Activated T-cell treated with anti-CD3 and anti-CD28 coated beads, Interleukin-2, amount 50 U/mL, for 4 hours (primary cell): Measurements from ENCODE around the gene CASP9. TPM values are rescaled to one million over a fixed set of nuclear protein-coding genes. Genes with fewer than 3 reads are reported as not detected.
A peak's percentile ranks its signal among the peaks of the same experiment; 100 is the strongest.

Experiments used
- ATAC-seq, 2 donors: fragments of 200-7000 bp; cut with Tn5 transposase; one replicate each; pipeline ENCODE4 v1.10.0; 2021
- DNase-seq: peaks from one replicate; pipeline ENCODE4 v3.0.0-alpha.2; 2020
- H3K27me3 Mint-ChIP-seq: one replicate; pipeline ENCODE4 v1.8.0; 2021; ENCODE audit warnings: low read depth, mixed read lengths
- H3K36me3 Mint-ChIP-seq: one replicate; pipeline ENCODE4 v1.8.0; 2022; ENCODE audit warnings: mixed read lengths; ENCODE audit not compliant: insufficient read depth
- H3K4me1 Mint-ChIP-seq: one replicate; pipeline ENCODE4 v1.8.0; 2021; ENCODE audit warnings: low read depth, mixed read lengths
- H3K4me3 Mint-ChIP-seq: one replicate; pipeline ENCODE4 v1.8.0; 2021; ENCODE audit warnings: mild to moderate bottlenecking, moderate library complexity, mixed read lengths
- H3K9me3 Mint-ChIP-seq: one replicate; pipeline ENCODE4 v1.8.0; 2021; ENCODE audit warnings: mixed read lengths
- total RNA-seq, 3 donors: library from RNA; stranded (reverse); gene quantifications; one replicate each; pipeline ENCODE4 v1.2.1, GENCODE V29; 2021

Gene CASP9
- total RNA-seq = 1 to 10 TPM; 4.8 to 6.3 (median 6.3) TPM

DNA sequence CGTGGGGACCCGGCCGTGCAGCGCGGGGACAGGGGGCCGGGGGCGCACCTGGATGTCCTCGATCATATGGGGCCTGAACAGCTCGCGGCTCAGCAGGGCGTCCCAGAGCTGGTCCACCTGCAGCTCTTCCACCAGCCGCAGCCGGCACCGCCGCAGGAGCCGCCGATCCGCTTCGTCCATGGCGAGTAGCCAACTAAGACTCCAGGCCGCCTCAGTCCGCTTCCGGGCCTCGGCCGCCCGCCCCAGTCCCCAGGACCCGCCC, at the start of gene CASP9:
TSS of gene CASP9 (minus strand) at position 195 of the 262 bp plus-strand sequence. CDS start at position 180, 15 bp downstream.
- Mint-ChIP-seq H3K4me1 (peaks cover 47% of the 10 kb centered on the region), H3K4me3 (peak within 1 kb of the TSS; percentile 81), H3K27me3 (no peaks in the 10 kb centered on the region), H3K36me3 (peaks cover under 1% of the 10 kb centered on the region), H3K9me3 (no peaks in the 10 kb centered on the region)
- no peak for DNase-seq
- peak in 1 of 2 donors; percentile 2 for ATAC-seq

GRCh38 chr1:15573477-15573876, 49.5 kb upstream of the CASP9 start:
- peaks cover 16% of the 10 kb centered on the region for H3K36me3 Mint-ChIP-seq
- H3K4me1 Mint-ChIP-seq = peaks cover 17% of the 10 kb centered on the region

DNA sequence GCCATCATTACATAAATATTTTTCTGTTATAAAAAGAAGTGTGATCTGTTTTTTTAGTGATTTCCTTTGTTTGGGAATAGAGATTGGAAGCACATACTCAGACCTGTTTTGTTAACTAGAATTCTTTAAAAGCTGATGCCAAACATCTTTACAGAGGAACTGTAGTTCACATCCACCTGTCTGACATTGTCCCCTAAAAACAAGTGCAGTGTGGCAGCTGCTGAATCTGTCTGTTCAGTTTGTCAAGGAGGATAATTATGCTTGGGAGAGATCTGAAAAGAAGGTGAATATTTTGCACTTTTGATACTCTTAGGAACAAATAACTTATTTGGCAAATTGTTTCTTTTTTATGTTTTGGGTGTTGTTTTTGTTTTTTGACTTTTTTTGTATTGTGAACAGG, 47.3 kb upstream of the CASP9 start:
- ATAC-seq (no peak), DNase-seq (no peak)
- Mint-ChIP-seq H3K9me3 (no peaks in the 10 kb centered on the region), H3K4me3 (no peak overlapping the region), H3K27me3 (no peaks in the 10 kb centered on the region), H3K36me3 (peaks cover 26% of the 10 kb centered on the region), H3K4me1 (peaks cover 2% of the 10 kb centered on the region)

More at GRCh38 chr1:15573477-15573876, 49.5 kb upstream of the CASP9 start:
- H3K9me3 Mint-ChIP-seq = no peaks in the 10 kb centered on the region
- H3K4me3 Mint-ChIP-seq = no peak overlapping the region
- DNase-seq (no peak), ATAC-seq (no peak)
- H3K27me3 Mint-ChIP-seq = no peaks in the 10 kb centered on the region

GRCh38 chr1:15570861-15571260, 46.8 kb upstream of the CASP9 start:
- DNase-seq (no peak), ATAC-seq (no peak)
- Mint-ChIP-seq H3K36me3 (peaks cover 30% of the 10 kb centered on the region), H3K27me3 (no peaks in the 10 kb centered on the region), H3K4me3 (no peak overlapping the region), H3K4me1 (peaks cover 2% of the 10 kb centered on the region), H3K9me3 (no peaks in the 10 kb centered on the region)

DNA sequence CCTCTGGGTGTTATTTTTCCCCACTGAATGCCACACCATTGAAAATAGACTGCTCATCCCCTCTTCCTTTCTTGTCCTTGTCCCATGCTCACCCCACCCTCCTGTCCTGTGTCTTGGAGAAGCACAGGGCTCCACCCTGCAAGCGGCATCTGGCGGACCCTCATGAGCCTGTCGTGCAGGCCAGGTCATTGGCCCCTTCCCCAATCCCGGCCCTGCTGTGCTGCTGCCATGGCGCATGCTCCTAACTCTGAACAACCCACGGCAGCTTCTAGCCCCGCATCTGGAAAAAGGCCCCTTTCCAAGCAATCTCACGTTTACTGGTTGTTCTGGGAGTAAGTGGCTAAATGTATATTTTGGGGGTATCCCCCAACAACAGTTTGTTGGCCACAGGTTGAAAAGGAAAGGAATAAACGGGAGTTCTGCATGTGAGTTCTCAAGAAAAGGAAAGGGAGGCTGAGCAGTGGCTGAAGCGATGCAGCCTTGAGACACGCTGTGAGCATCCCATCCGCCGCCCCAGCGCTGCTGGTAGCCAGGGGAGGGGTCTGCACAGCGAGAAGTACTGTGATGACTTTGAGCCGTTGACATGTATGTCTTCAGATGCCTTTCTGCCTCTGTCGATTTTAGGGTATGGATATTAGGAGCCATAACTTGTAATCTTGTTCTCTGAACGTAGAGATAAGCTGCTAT, 44.5 kb upstream of the CASP9 start:
- no peak for ATAC-seq
- Mint-ChIP-seq H3K9me3 (no peaks in the 10 kb centered on the region), H3K27me3 (no peaks in the 10 kb centered on the region), H3K36me3 (peaks cover 31% of the 10 kb centered on the region), H3K4me1 (peaks cover 2% of the 10 kb centered on the region), H3K4me3 (no peak overlapping the region)
- no peak for DNase-seq

DNA sequence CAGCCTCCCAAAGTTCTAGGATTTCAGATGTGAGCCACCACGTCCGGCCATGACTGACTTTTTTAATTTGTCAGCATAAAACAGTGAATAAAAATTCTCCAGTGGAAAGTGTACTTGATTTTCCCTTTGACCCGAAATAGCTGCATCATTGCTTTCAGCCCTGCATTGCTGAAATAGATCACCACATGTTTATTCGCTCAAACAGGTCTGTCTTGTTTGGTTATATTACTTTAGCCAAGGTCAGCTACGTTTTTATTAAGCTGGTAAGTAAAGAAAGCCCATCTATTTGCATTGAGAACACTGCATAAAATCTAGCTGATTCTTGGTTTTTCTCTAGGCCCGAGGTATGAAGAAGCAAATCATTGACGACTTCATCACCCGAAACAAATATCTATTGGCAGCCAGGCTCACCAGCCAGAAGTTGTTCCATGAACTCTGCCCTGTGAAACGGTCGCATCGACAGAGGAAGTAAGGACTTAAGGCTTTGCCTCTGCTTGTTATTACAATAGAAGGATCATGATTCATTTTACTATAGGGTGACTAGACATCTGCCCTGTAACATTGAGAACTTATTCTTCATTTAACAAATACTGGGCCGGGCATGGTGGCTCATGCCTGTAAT, 35.3 kb upstream of the CASP9 start:
- H3K27me3 Mint-ChIP-seq = no peaks in the 10 kb centered on the region
- DNase-seq (no peak), ATAC-seq (no peak)
- H3K4me1 Mint-ChIP-seq = no peaks in the 10 kb centered on the region
- H3K9me3 Mint-ChIP-seq = no peaks in the 10 kb centered on the region
- H3K4me3 Mint-ChIP-seq = no peak overlapping the region
- H3K36me3 Mint-ChIP-seq = peaks cover 23% of the 10 kb centered on the region

- peaks cover 18% of the 10 kb centered on the region for H3K36me3 Mint-ChIP-seq
- ATAC-seq = no peak
- H3K4me3 Mint-ChIP-seq = no peak overlapping the region
- H3K27me3 Mint-ChIP-seq = no peaks in the 10 kb centered on the region
- no peaks in the 10 kb centered on the region for H3K4me1 Mint-ChIP-seq
- no peak for DNase-seq
- H3K9me3 Mint-ChIP-seq = no peaks in the 10 kb centered on the region
Measured at GRCh38 chr1:15558516-15558915, 34.5 kb upstream of the CASP9 start.

DNA sequence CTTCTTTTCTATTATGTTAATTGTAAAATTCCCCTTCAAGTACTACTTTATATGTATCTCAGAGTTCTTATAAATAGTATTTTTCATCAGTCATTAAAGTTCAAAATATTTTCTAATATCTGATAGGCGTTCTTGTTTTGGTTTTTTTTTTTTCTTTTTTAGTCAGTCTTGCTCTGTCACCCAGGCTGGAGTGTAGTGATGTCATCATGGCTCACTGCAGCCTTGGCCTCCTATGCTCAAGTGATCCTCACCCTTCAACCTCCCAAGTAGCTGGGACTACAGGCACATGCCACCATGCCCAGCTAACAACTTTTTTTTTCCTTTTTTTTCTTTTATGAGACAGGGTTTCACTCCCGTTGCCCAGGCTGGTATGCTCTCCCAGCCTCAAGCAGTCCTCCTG, 33.6 kb upstream of the CASP9 start:
- ATAC-seq = no peak
- no peaks in the 10 kb centered on the region for H3K27me3 Mint-ChIP-seq
- peaks cover 17% of the 10 kb centered on the region for H3K36me3 Mint-ChIP-seq
- H3K9me3 Mint-ChIP-seq = no peaks in the 10 kb centered on the region
- no peak overlapping the region for H3K4me3 Mint-ChIP-seq
- no peaks in the 10 kb centered on the region for H3K4me1 Mint-ChIP-seq
- no peak for DNase-seq

DNA sequence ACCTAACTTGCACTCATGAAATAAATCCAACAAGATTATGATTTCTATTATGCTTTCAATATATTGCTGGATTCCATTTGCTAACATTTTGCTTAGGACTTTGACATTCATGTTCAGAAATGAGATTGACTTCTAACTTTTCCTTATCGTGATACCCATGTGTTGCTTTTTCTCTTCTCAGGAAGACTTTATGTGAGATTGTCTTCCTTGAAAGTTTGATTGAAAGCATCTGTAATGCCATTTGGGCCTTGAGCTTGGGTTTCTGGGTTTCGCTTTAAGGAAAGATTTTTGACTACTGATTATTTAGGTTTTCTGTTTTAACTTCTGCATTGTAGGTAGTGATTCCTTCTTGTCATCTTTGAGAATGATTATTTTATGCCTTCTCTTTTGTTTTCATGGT, 33.0 kb upstream of the CASP9 start:
- Mint-ChIP-seq H3K4me1 (no peaks in the 10 kb centered on the region), H3K4me3 (no peak overlapping the region)
- ATAC-seq = no peak

GRCh38 chr1:15550573-15550972, 26.6 kb upstream of the CASP9 start:
- ATAC-seq (no peak), DNase-seq (no peak)
- H3K4me3 Mint-ChIP-seq = no peak overlapping the region
- H3K36me3 Mint-ChIP-seq = peaks cover 27% of the 10 kb centered on the region
- H3K9me3 Mint-ChIP-seq = no peaks in the 10 kb centered on the region
- H3K27me3 Mint-ChIP-seq = no peaks in the 10 kb centered on the region
- no peaks in the 10 kb centered on the region for H3K4me1 Mint-ChIP-seq

More for the DNA sequence above, 33.0 kb upstream of the CASP9 start:
- Mint-ChIP-seq H3K9me3 (no peaks in the 10 kb centered on the region), H3K36me3 (peaks cover 13% of the 10 kb centered on the region), H3K27me3 (no peaks in the 10 kb centered on the region)
- DNase-seq = no peak

- Mint-ChIP-seq H3K27me3 (no peaks in the 10 kb centered on the region), H3K4me1 (no peaks in the 10 kb centered on the region), H3K36me3 (peaks cover 43% of the 10 kb centered on the region), H3K9me3 (no peaks in the 10 kb centered on the region), H3K4me3 (no peak overlapping the region)
- ATAC-seq = no peak
- DNase-seq = no peak
Measured at GRCh38 chr1:15546641-15547040, 22.6 kb upstream of the CASP9 start.

GRCh38 chr1:15543589-15544568, 19.9 kb upstream of the CASP9 start:
- Mint-ChIP-seq H3K9me3 (no peaks in the 10 kb centered on the region), H3K27me3 (no peaks in the 10 kb centered on the region), H3K36me3 (peaks cover 39% of the 10 kb centered on the region), H3K4me3 (no peak overlapping the region), H3K4me1 (no peaks in the 10 kb centered on the region)
- DNase-seq (no peak), ATAC-seq (no peak)

DNA sequence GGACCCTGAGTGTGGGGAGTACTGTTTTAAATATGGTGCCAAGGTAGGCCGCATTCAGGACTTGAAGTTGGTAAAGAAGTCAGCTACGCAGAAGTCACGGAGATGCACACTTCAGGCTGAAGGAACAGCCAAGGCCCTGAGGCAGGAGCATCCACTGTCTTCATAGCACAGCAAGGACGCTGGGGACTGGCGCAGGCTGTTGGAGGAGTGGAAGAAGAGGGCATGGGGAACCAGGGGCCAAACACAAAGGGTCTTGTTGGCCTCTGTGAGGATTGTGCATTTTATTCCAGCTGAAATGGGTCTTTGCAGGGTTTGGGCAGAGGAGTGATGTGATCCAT, 19.2 kb upstream of the CASP9 start:
- H3K36me3 Mint-ChIP-seq = peaks cover 41% of the 10 kb centered on the region
- no peak overlapping the region for H3K4me3 Mint-ChIP-seq
- no peak for DNase-seq
- no peaks in the 10 kb centered on the region for H3K4me1 Mint-ChIP-seq
- no peaks in the 10 kb centered on the region for H3K27me3 Mint-ChIP-seq
- H3K9me3 Mint-ChIP-seq = no peaks in the 10 kb centered on the region
- no peak for ATAC-seq

DNA sequence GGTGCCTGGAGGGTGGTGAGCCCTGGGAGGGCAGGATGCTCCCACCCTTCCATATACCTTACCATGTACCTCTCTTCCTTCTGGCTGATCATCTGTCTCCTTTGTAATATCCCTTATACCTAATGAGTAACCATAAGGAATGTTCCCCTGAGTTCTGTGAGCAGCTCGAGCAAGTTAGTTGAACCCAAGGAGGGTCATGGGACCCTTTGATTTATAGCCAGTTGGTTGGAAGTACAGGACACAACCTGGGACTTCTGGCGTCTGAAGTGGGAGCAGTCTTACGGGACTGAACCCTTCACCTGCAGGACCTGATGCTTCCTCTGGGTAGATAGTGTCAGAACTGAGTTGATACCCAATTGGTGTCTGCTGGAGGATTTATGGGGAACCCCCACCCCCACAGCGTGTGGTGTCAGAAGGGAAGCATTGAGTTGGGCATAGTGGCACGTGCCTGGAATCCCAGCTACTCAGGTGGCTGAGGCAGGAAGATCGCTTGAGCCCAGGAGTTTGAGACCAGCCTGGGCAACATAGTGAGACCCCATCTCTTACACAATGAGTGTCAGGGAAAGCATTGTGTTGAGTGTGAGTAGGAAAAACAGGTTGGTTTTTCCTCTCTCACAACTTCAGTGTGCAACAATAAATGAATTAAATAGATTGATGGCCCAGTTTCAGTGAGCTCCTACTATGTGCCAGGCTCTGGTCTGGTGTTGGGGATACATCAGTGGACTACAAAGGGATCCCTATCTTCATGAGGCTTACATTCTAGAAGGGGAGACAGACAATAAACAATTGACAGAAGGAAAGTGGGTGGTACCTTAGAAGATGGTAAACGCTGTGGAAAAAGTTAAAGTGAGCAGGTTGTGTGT, 18.6 kb upstream of the CASP9 start:
- no peaks in the 10 kb centered on the region for H3K4me1 Mint-ChIP-seq
- DNase-seq = no peak
- H3K4me3 Mint-ChIP-seq = no peak overlapping the region
- H3K27me3 Mint-ChIP-seq = no peaks in the 10 kb centered on the region
- H3K36me3 Mint-ChIP-seq = peaks cover 38% of the 10 kb centered on the region
- no peak for ATAC-seq
- H3K9me3 Mint-ChIP-seq = no peaks in the 10 kb centered on the region
